GM12874 (cell line): ENCODE results near the gene SRI.

ENCODE experiments used
- CTCF ChIP-seq: IDR thresholded peaks from 2 replicates; pipeline ENCODE4 v1.5.1; 2011; ENCODE audit warnings: low read depth, mild to moderate bottlenecking, control low read depth, low read length, moderate library complexity; ENCODE audit not compliant: insufficient read depth

The SRI gene

DNA sequence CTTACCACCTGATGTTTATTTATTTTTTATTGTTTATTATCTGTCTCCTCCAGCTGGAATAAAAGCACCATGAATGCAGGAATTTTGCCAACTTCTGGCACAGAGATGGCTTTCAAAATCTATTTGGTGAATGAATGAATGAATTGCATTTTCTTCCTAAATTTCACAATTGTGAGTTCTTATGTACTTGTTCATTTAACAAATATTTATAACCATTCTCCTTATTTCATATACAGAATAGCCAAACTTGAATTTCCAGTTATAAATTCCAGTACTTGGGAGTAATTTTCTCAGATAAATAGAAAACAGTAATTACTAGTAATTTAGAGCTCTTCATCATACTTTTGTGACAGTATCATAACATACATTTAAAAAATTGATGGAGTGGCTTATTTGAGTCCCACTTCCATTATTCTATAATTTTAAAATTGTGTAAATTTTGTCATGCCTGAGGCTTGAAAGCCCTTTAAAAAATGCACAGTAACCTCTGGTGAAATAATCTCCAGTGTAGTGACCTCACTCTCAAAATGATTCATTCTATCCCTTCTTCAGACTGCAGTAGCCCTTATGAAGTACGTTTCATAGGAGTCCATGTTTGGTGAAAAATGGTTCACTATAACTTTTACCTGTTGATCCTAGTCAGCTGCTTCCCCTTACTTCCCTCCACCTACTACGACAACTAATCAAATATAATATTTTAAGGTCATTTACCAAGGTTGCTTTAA, 40.0 kb upstream of the SRI start:
- no peak for TF ChIP-seq CTCF

DNA sequence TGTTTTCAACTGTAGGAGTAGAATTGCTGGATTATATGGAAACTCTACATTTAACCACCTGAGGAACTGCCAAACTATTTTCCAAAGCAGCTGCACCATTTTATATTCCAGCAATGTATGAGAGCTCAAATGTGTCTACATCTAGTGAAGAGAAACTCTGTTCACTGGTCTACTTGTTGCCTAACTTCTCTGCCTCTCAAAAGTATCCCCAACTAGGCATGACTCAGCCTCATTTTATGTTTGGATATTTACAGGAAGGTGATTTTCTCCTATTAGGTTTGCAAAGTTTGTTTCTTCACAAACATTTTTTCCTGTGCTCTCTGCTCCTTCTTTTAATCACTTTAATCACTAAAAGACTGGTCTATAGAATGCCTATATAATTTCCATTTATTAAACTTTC, 37.1 kb upstream of the SRI start:
- no peak for TF ChIP-seq CTCF

GRCh38 chr7:88254721-88255424, 35.0 kb upstream of the SRI start:
- no peak for TF ChIP-seq CTCF

DNA sequence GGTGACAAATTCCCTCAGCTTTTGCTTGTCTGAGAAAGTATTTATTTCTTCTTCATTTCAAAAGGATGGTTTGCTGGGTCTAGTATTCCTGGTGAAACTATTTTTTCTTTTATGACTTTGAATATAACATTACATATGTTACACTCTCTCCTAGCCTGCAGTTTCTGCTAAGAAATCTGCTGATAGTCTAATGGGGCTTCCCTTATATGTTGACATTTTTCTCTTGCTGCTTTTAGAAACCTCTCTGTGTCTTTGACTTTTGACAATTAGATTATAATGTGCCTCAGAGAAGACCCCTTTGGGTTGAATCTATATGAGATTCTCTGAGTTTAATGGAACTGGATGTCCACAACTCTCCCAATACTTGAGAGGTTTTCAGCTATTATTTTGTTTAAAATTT, 33.8 kb upstream of the SRI start:
- no peak for TF ChIP-seq CTCF

DNA sequence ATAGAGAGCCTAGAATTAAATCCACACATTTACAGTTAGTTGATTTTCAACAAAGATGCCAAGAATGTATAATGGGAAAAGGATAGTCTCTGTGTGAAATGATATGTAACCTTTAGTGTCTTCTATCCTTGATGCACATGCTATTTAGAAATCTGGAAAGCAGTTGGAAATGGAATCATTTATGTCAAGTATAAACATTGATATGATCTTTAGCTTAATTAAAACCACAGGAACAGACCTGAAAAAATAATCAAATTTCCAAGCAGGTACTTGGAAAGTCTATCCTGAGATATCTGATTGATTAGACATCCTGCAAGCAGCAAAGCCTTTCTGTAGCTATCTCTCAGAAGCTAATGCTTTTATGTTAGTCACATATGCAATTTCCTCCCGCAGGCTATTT, 24.4 kb upstream of the SRI start:
- no peak for TF ChIP-seq CTCF

GRCh38 chr7:88243345-88243909, 23.6 kb upstream of the SRI start:
- TF ChIP-seq CTCF, result peak; percentile 44; the same call in 1 of the 2 replicates

DNA sequence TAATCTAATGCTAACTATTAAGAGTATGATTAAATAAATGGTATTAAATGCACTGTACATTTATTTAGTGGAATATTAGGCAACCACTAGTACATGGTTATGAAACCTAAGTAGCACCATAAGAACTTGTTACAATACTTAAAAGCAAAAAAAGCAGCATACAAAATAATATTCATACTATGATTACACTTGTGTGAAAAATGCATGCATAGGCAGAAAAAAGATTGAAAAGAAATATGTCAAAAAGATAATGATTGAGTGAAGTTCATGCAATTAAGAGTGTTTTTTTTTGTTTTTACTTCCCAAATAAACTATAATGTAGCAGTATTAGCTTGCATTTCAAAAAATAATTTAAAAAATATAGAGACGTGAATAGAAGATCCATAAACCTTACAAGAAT, 20.0 kb upstream of the SRI start:
- no peak for TF ChIP-seq CTCF
